Karpas-422 (cell line): ENCODE data around the gene AFAP1. TPM values are rescaled to one million over a fixed set of nuclear protein-coding genes. Genes with fewer than 3 reads are reported as not detected.

Experiments used
- DNase-seq: peaks from one replicate; pipeline ENCODE4 v3.0.0-alpha.2; 2015
- H2AFZ ChIP-seq: fragments of 200-600 bp; sonication (generic); 2 replicates; pipeline ENCODE4 v1.6.1; 2014; ENCODE audit warnings: antibody characterized with exemption, low read length, mixed read lengths
- H3K27ac ChIP-seq: fragments of 200-600 bp; sonication (generic); 2 replicates; pipeline ENCODE4 v1.5.1; 2014; ENCODE audit warnings: mild to moderate bottlenecking, low read length, moderate library complexity
- H3K27me3 ChIP-seq: fragments of 200-600 bp; sonication (generic); 2 replicates; pipeline ENCODE4 v1.6.1; 2014; ENCODE audit warnings: low read length, mixed read lengths
- H3K36me3 ChIP-seq: fragments of 200-600 bp; sonication (generic); 2 replicates; pipeline ENCODE4 v1.6.1; 2014; ENCODE audit warnings: low read length, mixed read lengths; ENCODE audit not compliant: insufficient read depth
- H3K4me1 ChIP-seq: fragments of 200-600 bp; sonication (generic); 2 replicates; pipeline ENCODE4 v1.6.1; 2014; ENCODE audit warnings: mild to moderate bottlenecking, low read length, mixed read lengths
- H3K4me2 ChIP-seq: fragments of 200-600 bp; sonication (generic); 2 replicates; pipeline ENCODE4 v1.6.1; 2014; ENCODE audit warnings: low read length, low read depth, mild to moderate bottlenecking; ENCODE audit not compliant: poor library complexity, severe bottlenecking
- H3K4me3 ChIP-seq: fragments of 200-600 bp; sonication (generic); 2 replicates; pipeline ENCODE4 v1.5.1; 2014; ENCODE audit warnings: mild to moderate bottlenecking, antibody characterized with exemption, low read length, mixed read lengths
- H3K79me2 ChIP-seq: fragments of 200-600 bp; sonication (generic); 2 replicates; pipeline ENCODE4 v1.6.1; 2014; ENCODE audit warnings: mild to moderate bottlenecking, low read length, mixed read lengths
- H3K9ac ChIP-seq: fragments of 200-600 bp; sonication (generic); 2 replicates; pipeline ENCODE4 v1.6.0; 2014; ENCODE audit warnings: low read length
- H3K9me2 ChIP-seq: fragments of 200-600 bp; sonication (generic), shearing (Covaris generic); replicated peaks from 2 replicates; pipeline ENCODE4 v1.6.0; 2014; ENCODE audit warnings: mild to moderate bottlenecking, low read length, moderate library complexity; ENCODE audit not compliant: insufficient read depth
- H3K9me3 ChIP-seq: fragments of 300-700, 200-600 bp; sonication (generic); 2 replicates; pipeline ENCODE4 v1.6.1; 2014; ENCODE audit warnings: low read length, mixed read lengths
- H4K20me1 ChIP-seq: fragments of 200-600 bp; sonication (generic); 2 replicates; pipeline ENCODE4 v1.6.1; 2014; ENCODE audit warnings: mild to moderate bottlenecking, antibody characterized with exemption, low read length, low read depth; ENCODE audit not compliant: insufficient read depth
- total RNA-seq: library from RNA; depleted of rRNA; stranded (reverse); fragments of >200 nt; shearing (Covaris generic); gene quantifications from 2 replicates; pipeline ENCODE4 v1.2.3, GENCODE V29; 2014; ENCODE audit warnings: low replicate concordance

Gene AFAP1
- total RNA-seq, 1 experiment from 2014 or later = not detected

GRCh38 chr4:7771541-7772507 is 167.8 kb downstream of the AFAP1 start:
- Histone ChIP-seq H3K79me2 (no peaks in the 10 kb centered on the region), H3K4me1 (no peaks in the 10 kb centered on the region), H3K9ac (no peak overlapping the region), H3K4me3 (no peak overlapping the region), H3K4me2 (no peak overlapping the region), H3K27me3 (no peaks in the 10 kb centered on the region), H3K27ac (no peak overlapping the region), H3K9me3 (no peaks in the 10 kb centered on the region), H3K9me2 (no peaks in the 10 kb centered on the region), H3K36me3 (no peaks in the 10 kb centered on the region), H4K20me1 (peaks cover 10% of the 10 kb centered on the region; the same call in 1 of the 2 replicates), H2AFZ (no peak overlapping the region)
- no peak for DNase-seq

GRCh38 chr4:7771056-7771455 is 168.6 kb downstream of the AFAP1 start:
- Histone ChIP-seq H3K27me3 (no peaks in the 10 kb centered on the region), H3K9me2 (no peaks in the 10 kb centered on the region), H3K79me2 (no peaks in the 10 kb centered on the region), H3K4me2 (no peak overlapping the region), H3K36me3 (no peaks in the 10 kb centered on the region), H3K9ac (no peak overlapping the region), H3K9me3 (no peaks in the 10 kb centered on the region), H4K20me1 (peaks cover 10% of the 10 kb centered on the region; the same call in 1 of the 2 replicates), H2AFZ (no peak overlapping the region), H3K4me1 (no peaks in the 10 kb centered on the region), H3K4me3 (no peak overlapping the region), H3K27ac (no peak overlapping the region)
- no peak for DNase-seq

- no peaks in the 10 kb centered on the region for H3K36me3 ChIP-seq
- H3K4me2 ChIP-seq = no peak overlapping the region
- no peak for DNase-seq
- no peak overlapping the region for H2AFZ ChIP-seq
- no peaks in the 10 kb centered on the region for H3K9me3 ChIP-seq
- H3K79me2 ChIP-seq = no peaks in the 10 kb centered on the region
- no peaks in the 10 kb centered on the region for H3K4me1 ChIP-seq
- H3K27me3 ChIP-seq = no peaks in the 10 kb centered on the region
- H4K20me1 ChIP-seq = peaks cover 10% of the 10 kb centered on the region; the same call in 1 of the 2 replicates
- H3K9ac ChIP-seq = no peak overlapping the region
- no peaks in the 10 kb centered on the region for H3K9me2 ChIP-seq
- H3K27ac ChIP-seq = no peak overlapping the region
- H3K4me3 ChIP-seq = no peak overlapping the region
Measured at GRCh38 chr4:7770224-7771050, 169.2 kb downstream of the AFAP1 start.

- Histone ChIP-seq H3K27me3 (no peaks in the 10 kb centered on the region), H3K9ac (no peak overlapping the region), H3K9me2 (no peaks in the 10 kb centered on the region), H4K20me1 (peaks cover 10% of the 10 kb centered on the region; the same call in 1 of the 2 replicates), H3K4me1 (no peaks in the 10 kb centered on the region), H3K4me3 (no peak overlapping the region), H3K27ac (no peak overlapping the region), H3K79me2 (no peaks in the 10 kb centered on the region), H3K36me3 (no peaks in the 10 kb centered on the region), H2AFZ (no peak overlapping the region), H3K9me3 (no peaks in the 10 kb centered on the region), H3K4me2 (no peak overlapping the region)
- no peak for DNase-seq
Measured at GRCh38 chr4:7769396-7770223, 170.1 kb downstream of the AFAP1 start.

- no peak overlapping the region for H3K27ac ChIP-seq
- H3K4me1 ChIP-seq = no peaks in the 10 kb centered on the region
- H2AFZ ChIP-seq = no peak overlapping the region
- H3K9me3 ChIP-seq = no peaks in the 10 kb centered on the region
- H3K79me2 ChIP-seq = no peaks in the 10 kb centered on the region
- DNase-seq = no peak
- H3K9me2 ChIP-seq = no peaks in the 10 kb centered on the region
- no peaks in the 10 kb centered on the region for H3K27me3 ChIP-seq
- H4K20me1 ChIP-seq = peaks cover 10% of the 10 kb centered on the region; the same call in 1 of the 2 replicates
- H3K36me3 ChIP-seq = no peaks in the 10 kb centered on the region
- H3K9ac ChIP-seq = no peak overlapping the region
- H3K4me3 ChIP-seq = no peak overlapping the region
- no peak overlapping the region for H3K4me2 ChIP-seq
Measured at GRCh38 chr4:7768736-7769135, 170.9 kb downstream of the AFAP1 start.

- Histone ChIP-seq H3K4me2 (no peak overlapping the region), H3K36me3 (no peaks in the 10 kb centered on the region), H3K9me2 (no peaks in the 10 kb centered on the region), H3K4me3 (no peak overlapping the region), H4K20me1 (peaks cover 10% of the 10 kb centered on the region; the same call in 1 of the 2 replicates), H3K9me3 (no peaks in the 10 kb centered on the region), H3K9ac (no peak overlapping the region), H2AFZ (no peak overlapping the region), H3K27ac (no peak overlapping the region), H3K4me1 (no peaks in the 10 kb centered on the region), H3K79me2 (no peaks in the 10 kb centered on the region), H3K27me3 (no peaks in the 10 kb centered on the region)
- DNase-seq = no peak
Measured at GRCh38 chr4:7767966-7768365, 171.7 kb downstream of the AFAP1 start.

- no peak overlapping the region for H3K4me2 ChIP-seq
- no peak for DNase-seq
- H3K27me3 ChIP-seq = no peaks in the 10 kb centered on the region
- no peak overlapping the region for H3K27ac ChIP-seq
- no peaks in the 10 kb centered on the region for H3K36me3 ChIP-seq
- H3K9me2 ChIP-seq = no peaks in the 10 kb centered on the region
- H2AFZ ChIP-seq = no peak overlapping the region
- H3K9me3 ChIP-seq = no peaks in the 10 kb centered on the region
- H3K4me3 ChIP-seq = no peak overlapping the region
- H3K79me2 ChIP-seq = no peaks in the 10 kb centered on the region
- no peaks in the 10 kb centered on the region for H3K4me1 ChIP-seq
- H4K20me1 ChIP-seq = peaks cover 12% of the 10 kb centered on the region; the same call in 1 of the 2 replicates
- no peak overlapping the region for H3K9ac ChIP-seq
Measured at GRCh38 chr4:7767526-7767925, 172.1 kb downstream of the AFAP1 start.
